Measurements from ENCODE around the gene CDH23.

The CDH23 gene

DNA sequence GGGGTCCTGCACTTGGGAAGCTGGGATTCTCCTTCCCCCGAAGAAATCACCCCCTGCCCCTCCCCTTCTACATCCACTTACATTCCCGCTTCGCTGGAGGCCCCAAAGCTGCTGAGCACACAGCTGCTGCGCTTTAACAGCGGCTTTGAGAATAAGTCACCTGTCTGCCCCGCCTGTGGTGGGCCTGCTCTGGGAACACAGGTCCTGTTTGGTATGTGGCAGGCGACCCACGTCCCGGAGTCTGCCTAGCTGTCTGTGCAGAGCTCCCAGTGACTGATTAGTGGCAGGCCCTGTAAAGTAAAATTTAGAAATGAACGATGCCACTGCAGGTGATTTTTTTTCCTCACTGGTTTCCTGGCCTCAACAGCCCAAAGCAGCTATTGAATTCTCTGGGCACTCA is 47.0 kb downstream of the CDH23 start:
- DNase-seq, result no peak

DNA sequence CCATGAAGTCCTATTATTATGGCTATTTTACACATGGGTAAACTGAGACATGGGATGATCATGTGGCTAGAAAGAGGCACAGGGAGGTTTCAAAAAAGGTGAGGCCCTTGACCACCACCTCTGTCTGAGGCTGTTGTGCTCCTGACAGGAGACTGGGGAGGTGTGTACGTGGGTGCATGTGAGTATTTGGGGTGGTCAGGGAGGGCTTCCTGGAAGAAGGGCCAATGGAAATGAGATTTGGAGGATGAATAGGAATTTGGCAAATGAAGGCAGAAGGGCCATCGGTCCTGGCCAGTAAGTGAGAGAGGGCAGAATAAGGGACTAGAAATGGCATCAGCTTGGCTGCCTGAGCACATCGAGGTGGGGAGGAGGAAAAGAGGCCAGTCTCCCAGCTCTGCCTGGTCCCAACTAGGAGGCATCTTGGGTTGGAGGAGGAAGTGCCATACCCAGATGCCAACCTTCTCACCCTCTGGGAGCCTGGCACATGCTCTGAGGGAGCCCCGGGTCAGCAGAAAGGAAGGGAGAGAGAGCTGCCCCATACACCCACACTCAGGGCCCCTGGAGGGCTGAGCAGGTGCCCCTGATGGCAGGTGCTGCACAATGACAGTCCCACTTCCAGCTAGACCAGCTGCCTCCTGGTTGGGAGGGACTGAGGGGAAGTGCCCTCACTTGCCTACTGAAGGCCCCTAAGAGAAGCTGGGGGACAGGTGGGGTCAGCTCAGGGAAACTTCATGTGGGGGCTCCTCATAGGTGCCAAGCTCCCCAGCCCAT is 47.7 kb downstream of the CDH23 start:
- DNase-seq, result no peak

DNA sequence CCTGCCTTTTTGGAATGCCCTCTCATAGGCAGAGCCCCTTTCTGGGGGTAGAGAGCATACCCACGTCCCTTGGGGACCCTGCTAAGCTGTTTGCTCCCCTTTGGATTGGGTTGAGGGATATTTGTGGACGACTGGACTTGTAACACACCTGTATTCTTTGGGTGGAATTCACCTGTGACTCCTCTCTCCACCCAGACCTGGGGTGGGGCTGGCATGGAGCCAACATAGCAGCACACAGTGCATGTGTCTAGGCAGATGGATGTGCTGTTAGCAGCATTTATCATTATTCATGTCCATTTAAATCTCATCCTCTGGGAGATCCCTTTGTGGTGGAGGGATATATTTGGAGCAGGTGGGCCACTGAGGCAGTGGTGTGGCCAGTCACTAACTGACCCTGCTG is 51.0 kb downstream of the CDH23 start:
- DNase-seq, result no peak

DNA sequence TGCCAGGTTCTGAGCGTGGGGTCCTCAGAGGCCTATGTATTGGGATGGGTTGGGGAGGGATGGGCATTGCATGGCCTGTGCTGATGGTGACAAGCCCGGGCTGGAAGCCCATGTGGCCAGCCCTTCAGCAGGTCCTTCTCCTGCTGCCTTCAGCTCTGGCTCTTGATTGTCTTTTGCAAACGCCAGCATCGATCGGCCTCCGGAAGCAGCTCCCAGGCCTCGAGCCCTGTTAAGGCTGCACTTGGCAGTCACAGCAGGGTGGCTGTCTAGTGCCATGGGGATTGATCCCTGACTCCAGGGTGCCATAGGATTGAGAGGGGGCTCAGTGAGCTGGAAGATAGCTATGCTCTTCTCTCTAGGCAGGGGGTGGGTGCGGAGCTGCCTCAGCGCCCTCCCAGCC is 51.4 kb downstream of the CDH23 start:
- no peak for DNase-seq

DNA sequence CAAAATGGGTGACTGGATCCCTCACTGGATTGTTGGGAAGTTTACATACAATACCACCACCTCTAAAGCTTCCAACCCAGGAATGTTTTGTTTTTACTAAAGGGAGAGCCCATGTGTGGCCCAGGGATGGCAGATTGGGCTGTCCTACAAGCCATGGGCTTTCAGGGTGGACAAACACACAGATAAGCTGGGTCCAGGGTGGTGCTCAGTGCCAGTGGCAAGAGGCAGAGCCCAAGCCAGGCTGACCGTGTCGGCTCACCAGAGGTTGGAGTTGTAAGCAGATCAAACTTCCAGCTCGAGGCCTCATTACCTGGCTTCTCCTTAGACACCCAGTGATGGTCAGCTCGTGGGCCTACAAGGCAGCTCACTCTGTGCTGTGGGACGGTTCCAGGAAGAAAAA is 52.3 kb downstream of the CDH23 start:
- DNase-seq, result no peak

DNA sequence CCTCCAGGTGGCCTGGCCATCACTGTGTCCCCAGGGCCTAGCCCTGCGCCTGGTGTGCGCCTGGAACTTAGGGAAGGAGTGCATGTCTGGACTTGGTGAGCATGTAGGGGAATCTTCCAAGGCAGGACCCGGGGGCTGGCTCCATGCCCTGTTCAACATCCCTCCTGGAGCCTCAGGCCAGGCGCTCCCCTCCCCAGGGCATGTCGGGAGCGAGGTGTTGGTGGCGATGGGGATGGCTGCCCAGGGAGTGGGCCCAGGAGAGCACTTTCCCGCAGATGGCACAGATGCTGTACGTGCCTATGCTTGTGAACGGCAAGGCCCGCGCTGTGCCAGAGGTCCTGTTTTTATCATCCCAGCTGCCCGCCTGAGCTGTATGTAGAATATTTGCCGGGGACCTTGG is 55.0 kb downstream of the CDH23 start:
- DNase-seq, result no peak

DNA sequence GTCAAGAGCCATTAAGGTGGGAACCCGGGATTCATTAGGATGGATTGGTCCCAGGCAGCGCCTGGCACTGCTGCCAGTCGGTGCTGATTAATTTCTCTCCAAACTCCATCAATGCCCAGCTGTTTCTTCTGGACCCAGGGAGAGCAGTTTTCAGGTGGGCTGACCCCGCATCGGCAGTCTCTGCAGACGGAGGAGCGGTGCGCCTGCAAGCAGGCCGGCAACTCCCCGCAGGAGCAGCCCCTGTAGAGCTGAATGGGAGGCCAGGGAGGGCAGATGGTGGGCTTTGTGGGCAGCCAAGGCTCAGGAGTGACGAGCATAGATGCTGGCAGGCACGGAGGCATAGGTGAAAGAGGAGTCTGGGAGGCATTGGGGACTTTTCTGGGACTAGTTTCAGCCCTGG is 56.5 kb downstream of the CDH23 start:
- DNase-seq, result no peak

DNA sequence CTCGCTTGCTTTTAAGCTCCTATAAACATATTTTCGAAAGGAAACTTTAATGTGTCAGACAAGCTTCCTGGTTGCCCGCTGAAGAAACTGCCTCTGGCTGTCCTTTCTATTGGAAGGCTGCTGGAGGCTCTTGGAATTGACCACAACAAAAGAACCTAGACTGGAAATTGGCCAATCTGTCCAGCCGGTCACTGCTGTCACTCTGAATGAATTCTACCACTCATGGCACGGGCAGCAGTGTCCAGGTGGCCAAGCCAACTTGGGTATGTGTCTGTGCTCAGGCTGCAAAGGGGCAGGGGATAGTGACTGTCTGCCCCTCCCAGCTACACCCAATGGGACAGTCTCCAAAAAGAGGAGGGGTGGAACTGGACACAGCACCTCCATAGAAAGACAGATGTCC is 57.6 kb downstream of the CDH23 start:
- no peak for DNase-seq

DNA sequence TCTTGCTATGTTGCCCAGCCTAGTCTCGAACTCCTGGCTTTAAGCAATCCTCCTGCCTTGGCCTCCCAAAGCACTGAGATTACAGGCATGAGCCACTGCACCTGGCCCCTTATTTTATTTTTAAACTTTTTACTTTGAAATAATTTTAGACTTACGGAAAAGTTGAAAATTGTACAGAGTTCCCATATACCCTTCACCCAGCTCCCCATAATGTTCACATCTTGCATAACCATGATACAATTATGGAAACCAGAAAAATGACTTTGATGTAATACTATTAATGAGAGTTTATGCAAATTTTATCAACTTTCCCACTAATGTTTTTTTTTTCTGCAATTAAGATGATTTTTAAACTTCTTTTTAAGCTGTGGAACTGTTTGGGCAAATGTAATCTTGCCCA is 58.3 kb downstream of the CDH23 start:
- no peak for DNase-seq

DNA sequence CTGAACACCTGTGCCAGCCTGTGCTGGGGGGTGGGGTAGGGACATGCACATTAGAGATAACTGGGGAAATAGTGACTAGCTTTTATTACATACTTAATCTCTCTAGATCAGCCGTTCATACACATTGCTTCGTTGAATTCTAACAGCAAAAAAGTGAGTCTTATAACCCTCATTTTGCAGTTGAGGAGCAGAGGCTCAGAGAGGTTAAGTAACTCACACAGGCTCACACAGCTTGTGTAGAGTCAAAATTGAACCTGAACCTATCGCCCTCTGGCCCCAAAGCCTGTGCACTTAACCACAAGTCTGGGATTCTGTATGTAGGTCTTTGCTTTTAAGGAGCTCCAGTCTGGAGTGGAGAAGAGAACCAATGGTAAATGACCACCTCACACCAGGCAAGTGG is 59.9 kb downstream of the CDH23 start:
- no peak for DNase-seq

DNA sequence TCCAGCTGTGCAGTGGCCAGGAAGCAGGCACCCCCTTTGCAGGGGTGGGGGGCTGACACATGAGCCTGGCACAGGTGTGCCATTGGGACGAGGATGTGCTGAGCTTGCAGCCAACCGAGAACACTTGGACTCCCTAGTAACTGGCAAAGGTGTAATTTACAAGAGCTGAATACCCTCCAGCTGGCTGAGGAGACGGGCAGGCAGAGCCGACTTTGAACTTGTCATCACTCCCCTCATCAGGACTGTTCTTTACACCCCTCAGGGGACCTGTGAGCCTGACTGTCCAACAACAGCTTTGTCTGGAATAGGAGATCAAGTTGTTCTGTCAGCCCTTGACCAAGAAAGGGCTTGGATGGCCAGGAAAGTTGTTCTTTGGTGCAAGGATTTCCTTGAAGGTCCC is 61.2 kb downstream of the CDH23 start:
- no peak for DNase-seq

DNA sequence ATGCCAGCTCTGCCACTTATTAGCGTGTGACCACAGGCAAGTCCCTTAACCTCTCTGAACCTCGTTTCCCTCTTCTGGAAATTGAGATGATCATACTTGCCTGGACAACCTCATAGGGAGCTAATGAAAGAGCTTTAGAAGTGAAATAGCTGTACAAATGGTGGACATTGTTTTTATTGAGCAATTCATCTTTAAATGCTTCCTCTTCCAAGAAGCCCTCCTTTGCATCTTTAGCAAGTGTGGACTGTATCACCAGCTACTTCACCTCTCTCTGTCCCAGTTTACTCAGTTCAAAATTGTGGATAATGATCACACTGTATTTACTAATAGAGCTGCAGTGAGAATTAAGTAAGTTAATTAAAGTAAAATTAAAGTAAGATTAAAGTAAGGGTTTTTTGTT is 61.7 kb downstream of the CDH23 start:
- DNase-seq, result no peak

DNA sequence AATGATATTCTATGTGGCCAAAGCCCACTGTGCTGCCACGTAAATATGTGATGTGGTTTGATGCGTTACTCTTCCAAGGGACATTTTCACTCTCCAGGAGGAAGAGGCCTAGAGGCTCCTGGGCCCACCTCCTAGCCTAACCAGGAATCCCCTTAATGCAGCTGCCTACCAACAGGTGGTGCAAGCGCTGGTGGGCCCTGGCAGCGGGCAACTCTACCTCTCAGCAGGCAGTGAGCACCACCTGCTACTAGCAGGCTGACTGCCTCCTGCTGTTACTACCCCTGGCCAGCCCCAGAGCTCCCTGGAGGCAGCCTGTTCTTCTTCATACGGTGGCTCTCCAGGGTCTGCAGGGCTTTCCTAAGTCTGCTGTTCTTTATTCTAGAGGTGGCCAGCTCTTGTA is 62.8 kb downstream of the CDH23 start:
- no peak for DNase-seq

DNA sequence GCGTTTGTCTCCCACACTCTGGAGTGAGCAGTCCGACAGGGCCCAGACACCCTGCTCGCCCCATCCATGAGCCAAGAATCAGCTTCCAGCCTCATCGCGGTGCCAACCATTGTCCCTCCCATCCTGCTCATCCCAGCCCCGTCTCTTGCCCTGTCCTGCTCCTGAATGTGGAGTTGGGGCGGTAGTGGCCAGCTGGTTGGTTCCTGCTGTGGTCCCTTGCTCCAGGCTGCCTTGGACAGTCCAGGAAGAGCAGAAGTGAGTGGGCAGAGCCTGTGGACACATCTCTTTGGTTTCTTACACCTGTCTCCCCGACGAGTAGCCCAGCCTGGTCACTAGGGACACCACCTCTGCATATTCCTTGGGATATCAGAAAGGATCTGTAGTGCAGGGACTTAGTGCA is 63.9 kb downstream of the CDH23 start:
- no peak for DNase-seq

DNA sequence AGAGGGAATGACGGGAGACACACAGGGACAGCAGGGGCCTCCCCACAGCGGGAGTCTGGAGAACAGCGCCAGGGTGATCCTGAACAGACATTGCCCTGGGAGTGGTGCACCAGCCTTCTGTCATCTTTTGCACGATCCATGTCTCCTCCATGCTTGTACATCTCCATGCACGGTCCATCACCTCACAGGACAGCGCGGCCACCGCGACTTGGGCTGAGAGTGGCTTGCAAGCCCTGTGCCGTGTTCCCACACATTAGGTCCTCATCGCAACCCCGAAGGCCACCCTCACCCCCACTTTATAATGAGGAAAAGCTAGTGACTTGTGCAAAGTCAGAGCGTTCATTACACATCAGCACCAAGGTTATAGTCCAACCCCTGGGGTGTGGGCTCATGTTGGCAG is 64.7 kb downstream of the CDH23 start:
- DNase-seq, result no peak

DNA sequence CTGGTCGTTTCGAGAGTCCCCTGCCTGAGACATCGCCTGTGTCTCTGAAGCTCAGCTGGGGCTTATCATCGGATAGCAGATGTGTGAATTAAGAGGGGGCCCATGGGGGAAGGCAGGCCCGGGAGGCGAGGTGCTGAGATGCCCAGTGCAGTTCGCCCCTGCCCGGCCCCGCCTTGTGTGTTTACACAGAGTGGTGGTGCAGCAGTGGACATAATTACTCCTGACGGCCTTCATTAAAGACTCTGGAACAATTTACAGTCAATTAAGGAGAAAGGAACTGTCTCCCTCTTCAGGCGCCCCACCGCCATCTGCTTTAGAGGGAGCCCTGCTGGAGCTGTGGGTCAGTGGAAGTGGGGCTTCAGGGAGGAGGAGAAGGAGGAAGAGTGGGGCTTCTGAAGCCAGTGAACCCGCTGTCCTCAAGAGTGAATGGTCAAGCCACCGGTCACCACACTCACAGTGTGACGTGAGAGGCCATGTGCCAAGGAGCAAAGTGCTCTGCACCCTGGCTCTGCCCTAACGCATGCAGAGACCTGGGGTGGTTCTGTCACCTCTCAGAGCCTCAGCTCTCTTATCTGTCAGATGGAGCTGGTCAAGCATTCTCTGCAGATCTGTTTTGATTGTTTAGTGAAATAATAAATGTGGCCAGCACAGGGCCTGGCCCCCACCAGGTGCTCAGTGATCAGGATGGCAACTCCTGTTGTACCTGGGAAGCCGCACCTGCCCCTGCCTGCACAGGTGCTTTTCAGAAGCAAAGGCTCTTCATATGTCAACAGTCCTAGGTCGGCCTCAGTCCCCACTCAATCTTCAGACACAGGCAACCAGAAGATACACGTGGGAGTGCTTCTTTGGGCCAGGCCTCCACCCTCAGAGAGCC is 65.6 kb downstream of the CDH23 start:
- DNase-seq, result no peak

DNA sequence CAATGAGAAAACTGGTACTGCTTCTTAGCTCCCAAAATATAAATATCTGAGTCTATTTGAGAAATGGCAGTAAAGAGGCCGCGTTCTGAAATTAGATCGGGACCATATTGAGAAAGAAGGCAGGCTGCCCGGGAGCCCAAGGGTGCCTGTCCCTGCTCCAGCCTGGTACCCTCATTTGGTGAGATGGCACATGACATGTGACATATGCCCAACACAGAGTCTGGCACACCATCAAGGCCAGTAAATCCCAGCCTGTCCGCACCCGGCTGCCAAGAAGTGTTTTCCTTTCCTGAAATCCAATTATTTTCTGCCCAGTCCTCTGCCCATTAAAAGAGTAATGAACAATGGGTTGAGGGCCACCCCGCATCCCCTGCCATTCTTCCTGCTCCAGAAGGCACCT is 66.4 kb downstream of the CDH23 start:
- no peak for DNase-seq

DNA sequence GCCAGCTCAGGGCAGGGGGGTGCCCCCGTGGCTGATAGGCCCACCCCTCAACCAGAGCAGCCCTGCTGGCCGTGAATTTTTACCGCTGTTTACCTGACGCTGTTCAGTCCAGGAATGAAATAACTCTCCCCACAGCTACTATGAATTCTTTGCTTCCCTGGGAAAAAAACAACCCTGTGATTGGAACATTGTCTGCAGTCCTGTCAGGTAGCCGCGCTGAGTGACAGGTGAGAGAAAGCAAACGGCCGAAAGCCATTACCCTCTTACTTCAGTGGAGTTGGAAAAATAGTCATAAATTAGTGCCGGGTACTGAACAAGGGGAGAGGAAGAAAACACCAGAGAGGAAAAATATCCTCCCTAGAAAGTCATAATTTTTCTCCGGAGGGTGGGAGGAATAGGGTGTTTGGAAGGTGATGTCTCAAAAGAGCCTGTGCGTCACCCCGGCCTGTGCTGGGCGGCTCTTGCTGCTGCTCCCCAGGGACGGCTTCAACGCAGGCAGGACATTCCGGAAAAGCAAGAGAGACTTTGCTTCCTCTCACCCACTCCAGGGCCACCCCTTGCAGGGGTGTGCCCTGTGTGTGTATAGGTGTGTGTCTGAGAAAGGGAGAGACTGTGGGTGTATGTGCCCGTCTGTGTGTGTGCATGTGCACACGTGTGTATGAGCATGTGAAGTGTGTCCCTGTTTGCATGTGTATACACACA is 69.0 kb downstream of the CDH23 start:
- no peak for DNase-seq

DNA sequence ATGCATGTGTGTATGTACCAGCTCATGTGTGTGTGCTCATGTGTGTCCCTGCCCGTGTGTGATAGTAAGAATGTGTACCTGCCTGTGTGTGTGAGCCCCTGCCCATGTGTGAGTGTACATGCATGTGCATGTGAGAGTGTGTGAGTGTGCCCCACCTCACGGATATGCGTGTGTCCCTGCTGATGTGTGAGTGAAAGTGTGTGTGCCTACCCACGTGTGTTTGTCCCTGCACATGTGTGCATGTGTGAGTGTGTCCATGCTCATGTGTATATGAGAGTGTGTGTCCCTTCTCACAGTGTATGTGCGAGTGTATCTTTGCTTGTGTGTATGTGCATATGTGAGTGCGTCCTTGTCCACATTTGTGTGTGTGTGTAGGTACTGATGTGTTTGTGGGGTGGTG is 69.6 kb downstream of the CDH23 start:
- DNase-seq, result no peak

DNA sequence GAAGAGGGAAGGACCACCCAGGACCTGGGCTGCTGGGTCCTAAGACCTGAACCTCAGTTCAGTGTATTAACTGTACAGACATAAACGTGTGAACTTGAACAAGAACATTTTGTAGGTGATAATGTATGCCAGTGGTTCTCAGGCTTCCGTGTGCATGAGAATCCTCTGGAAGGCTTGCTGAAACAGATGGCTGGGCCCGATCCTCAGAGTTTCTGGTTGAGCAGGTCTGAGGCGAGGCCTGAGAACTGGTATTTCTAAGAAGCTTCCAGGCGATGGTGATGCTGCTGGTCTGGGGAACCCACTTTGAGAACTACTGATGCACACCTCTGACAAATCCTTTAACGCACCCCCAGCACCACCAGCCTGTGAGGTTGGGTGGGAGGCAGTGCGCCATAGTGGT is 70.4 kb downstream of the CDH23 start:
- no peak for DNase-seq

DNA sequence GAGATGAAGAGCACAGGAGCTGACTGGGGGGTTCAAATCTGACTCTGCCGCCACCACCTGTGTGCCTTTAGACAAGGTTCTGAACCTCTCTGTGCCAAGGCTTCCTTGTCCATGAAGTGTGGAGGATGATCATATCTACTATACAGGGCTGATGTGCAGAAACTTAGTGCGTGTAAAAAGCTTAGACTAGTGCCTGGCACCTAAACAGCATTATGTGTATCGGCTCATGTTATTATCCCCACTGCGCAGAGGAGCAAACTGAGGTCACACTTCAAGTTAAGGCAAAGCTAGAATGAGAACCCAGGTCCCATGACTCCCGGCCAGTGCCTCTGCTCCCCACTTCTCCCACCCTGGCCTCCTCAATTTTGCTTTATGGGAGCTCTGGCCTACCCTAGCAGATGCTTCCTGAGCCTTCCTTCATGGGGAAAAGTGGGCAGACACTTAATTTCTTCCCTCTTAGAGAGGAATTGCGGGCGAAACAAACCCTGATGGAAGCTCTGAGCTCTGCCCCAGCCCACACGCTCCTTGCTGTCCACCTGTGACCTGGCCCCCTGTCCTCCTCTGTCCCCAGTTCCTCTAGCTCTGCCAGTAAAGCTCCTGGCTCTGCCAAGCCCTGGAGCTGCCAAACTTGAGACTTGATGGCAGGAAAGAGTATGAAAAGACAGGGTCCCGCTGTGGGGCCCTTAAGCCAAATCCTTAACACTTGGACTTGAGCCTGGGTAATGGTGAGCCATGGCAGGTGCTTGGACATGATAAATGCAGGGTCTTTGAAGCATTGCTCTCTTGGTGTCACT is 71.0 kb downstream of the CDH23 start:
- no peak for DNase-seq

DNA sequence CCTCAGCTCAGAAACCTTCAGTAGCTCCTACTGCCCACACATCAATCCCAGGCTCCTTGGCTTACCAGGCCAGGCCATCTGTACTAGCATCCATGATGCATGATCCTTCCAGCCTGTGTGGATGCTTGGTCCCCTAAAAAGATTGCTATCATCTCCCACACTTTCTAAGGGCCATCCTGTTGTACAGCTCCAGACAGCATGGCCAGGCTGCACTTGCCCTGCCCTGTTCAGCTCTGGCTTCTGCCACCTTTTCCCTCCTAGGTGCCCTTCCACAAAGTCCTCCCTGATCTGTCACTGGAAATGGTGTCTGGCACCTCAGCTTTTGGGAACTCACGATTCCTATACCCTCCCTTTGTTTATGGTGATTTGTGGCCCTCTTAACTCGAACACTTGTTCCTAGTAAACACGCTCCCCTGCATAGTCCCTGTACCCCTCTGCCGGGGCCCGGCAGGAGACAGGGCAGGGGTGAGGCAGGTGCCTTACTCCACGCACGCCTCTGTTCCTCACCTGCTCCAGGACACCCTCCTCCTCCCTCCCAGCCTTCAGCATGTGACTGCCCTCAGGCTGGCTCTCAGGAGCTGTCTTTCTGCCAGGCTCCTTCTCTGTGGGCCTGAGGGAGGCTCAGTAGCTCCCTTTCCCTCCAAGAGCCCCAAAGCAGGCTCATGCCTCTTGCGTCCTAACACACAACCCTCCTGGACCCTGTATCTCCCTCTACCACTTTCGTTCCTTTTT is 71.8 kb downstream of the CDH23 start:
- DNase-seq, result no peak
